Measurements from ENCODE around the gene RIC8A.

Gene RIC8A

DNA sequence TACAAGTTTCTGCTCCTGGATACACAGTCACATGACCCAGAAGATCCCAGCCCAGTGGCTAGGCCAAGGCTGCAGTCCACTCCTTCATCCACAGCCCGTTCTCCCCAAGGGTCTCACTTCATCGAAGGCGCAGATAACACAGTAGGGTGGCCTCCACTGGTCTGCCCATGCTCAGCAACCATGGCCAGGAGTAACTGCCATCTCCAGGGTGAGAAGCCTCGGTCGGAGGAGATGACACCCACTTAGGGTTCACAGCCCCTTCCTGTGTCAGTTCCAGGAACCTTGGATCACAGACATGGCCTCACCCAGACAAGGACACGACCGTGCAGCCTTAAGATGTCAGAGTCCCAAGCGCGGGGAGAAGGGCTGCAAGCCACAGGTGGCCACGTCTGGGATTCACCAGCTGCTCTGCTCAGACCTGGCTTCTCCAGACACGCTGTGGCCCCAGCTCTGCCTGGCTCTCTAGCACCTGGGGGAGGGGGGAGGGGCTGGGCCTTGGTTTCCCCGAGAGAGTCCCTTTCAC, 2.9 kb upstream of the RIC8A start:
- DNase-seq (ENCODE audit: low spot score): no peak

DNA sequence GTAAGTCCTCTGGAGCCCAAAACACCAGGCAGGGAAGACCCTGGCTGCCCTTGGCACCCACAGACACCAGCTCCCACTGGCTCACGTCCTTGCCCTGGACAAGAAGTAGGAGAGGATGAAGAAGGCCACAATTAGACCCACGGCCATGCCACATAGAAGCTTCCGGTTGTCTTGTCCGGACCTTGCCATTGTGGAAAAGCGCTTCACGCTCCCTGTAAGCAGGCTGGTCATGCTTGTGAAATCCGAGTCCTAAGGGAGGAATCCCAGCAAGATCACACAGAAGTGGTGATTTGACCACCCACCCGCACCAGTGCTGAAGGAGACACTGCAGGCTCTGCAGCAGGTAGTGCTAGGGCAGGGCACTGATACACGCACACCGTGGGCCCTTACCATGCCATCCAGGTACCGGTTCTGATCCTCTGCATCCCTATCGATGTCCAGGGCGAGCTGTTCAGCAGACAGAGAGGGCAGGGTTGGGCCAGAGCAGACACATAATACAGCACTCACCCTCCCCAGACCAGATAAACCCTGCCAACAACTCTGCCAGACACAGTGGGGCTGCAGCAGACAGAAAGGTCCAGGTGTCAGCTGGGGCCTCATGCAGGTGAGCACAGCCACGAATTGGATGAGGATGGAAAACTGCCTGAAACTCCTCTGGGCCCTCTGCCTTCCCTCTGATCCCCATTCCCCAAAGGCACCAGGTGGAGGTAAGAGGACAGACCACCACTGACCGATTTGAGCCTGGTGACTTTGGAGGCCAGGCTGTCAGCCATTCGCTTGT, 2.1 kb upstream of the RIC8A start:
- no peak for DNase-seq (ENCODE audit: low spot score)

DNA sequence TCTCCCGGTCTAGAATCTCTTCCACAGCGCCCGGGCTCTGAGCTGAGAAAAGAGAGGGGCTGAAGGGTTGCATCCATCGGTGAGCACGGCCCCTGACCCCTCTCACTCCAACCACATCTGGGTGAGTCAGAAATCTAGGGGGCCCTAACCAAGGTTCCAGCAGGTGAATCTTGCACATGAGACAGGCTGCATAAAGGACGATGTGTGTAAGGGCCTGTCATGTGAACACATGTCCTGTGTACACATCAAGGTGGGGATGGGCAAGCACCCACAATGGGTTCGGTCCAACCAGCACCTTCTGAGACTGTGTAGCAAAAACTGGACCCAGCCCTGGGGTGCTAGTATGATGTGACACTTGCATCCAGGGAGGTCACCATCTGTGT, 1.5 kb upstream of the RIC8A start:
- DNase-seq (ENCODE audit: low spot score): no peak

DNA sequence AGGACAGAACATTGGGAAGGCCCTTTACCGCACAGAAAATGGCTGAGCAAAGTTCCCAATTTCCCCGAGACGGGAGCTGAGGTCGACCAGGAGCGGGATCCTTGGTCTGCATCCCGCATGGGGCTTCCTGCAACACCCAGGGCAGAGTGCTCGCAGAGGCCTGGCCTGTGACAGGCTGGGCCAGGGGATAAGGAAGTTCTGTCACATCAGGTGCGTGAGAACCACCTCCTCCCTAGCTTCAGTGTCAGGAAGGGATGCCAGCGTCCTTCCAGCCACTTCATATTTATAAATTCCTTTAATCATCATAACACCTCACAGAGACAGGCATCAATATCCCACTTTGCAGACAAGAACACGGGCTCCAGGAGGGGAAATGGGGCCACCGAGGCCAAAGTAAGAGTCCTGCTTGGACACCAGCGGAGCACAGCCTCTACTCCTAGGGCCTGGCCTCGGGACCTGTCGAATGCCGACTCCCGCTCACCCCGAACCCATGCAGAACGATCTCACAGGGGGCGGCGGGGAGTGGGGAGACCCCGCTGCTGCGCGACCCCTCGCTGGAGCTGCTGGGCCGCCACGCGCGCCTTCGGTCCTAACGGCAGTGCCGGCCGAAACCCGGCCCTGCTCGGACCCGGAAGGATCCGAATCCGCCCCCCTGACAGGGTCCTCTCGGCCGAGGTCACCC, 841 bp upstream of the RIC8A start:
- DNase-seq (ENCODE audit: low spot score): no peak

DNA sequence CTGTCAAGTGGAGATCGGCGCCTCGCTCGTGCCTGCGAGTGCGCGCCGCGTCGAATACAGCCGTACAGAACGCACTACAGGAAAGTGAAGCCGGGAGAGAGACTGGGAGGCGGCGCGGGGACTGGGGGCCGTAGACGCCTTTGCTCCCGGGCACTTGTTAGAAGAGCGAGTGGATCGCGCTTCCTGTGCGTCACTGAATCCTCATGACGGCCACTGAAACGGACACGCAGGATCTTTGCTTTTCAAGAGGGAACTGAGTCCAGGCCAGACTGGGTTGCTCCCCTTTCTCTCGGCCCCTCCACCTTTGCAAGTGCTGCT, 314 bp downstream of the RIC8A start:
- DNase-seq (ENCODE audit: low spot score): no peak

DNA sequence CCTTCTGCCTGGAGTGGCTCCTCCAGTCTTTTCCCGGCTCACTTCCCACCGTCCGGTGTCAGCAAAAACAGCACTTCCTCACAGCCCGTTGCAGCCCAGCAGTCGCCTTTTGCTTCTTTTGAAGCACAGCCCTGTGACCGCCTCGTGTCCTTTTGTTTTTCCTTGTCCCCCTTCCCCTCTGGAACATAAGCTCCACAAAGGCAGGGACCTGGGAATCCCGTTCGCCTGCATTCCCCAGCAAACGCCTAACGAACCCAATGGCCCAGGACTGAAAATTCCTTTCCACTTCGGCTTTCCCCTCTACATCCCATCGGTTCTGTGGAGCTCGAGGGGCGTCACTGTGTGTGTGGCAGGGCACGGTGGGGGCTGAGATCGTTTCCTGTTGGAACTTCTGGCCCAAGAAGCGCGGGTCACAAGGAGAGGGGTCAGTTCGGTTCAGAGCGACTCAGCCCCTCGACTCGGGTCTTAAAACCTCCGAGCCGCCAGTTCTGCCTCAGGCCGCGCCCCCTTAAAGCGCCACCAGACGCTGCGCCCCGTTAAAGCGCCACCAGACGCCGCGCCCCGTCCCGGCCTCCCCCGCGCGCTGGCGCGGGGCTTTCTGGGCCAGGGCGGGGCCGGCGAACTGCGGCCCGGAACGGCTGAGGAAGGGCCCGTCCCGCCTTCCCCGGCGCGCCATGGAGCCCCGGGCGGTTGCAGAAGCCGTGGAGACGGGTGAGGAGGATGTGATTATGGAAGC, 841 bp downstream of the RIC8A start:
- DNase-seq (ENCODE audit: low spot score): peak; percentile 97

GRCh38 chr11:208917-209260, 1.4 kb downstream of the RIC8A start:
- no peak for DNase-seq (ENCODE audit: low spot score)

DNA sequence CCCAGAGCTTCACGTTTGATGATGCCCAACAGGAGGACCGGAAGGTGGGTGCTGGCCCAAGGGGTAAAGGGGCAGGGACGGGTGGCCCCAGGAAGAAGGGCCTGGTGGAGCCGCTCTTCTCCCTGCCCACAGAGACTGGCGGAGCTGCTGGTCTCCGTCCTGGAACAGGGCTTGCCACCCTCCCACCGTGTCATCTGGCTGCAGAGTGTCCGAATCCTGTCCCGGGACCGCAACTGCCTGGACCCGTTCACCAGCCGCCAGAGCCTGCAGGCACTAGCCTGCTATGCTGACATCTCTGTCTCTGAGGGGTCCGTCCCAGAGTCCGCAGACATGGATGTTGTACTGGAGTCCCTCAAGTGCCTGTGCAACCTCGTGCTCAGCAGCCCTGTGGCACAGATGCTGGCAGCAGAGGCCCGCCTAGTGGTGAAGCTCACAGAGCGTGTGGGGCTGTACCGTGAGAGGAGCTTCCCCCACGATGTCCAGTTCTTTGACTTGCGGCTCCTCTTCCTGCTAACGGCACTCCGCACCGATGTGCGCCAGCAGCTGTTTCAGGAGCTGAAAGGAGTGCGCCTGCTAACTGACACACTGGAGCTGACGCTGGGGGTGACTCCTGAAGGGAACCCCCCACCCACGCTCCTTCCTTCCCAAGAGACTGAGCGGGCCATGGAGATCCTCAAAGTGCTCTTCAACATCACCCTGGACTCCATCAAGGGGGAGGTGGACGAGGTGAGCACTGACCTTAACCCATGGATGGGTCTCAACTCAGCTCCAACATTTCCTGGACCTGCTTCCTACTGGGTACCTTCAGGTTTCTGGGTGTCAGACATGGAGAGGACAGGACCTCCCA, 2.0 kb downstream of the RIC8A start:
- no peak for DNase-seq (ENCODE audit: low spot score)

GRCh38 chr11:210122-210802, 2.8 kb downstream of the RIC8A start:
- no peak for DNase-seq (ENCODE audit: low spot score)

- DNase-seq (ENCODE audit: low spot score): no peak
These were observed 3.3 kb downstream of the RIC8A start for GRCh38 chr11:210803-211180.

- no peak for DNase-seq (ENCODE audit: low spot score)
These were observed 3.8 kb downstream of the RIC8A start for GRCh38 chr11:211295-211694.

DNA sequence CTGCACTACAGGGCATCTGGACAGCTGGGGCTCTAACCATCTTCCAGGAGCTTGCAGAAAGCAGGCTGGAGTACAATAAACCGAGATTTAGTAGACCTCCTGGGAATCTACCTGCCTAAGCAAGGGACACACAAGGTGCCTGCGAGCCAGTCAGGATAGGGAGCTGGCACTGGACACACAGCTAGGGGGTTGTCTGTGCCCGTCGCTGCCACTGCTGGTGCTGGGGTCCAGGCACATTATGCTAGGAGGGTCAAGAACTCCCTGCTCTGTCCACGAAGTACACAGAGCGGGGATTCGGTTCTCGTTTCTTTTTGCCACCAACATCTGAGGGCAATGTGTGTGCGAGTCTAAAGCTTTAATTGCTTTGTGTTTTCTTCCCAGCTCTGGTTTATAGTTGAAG, 4.2 kb downstream of the RIC8A start:
- no peak for DNase-seq (ENCODE audit: low spot score)

GRCh38 chr11:212150-213100, 4.9 kb downstream of the RIC8A start:
- DNase-seq (ENCODE audit: low spot score): no peak

- DNase-seq (ENCODE audit: low spot score): no peak
These were observed 5.6 kb downstream of the RIC8A start for GRCh38 chr11:213111-213510.

DNA sequence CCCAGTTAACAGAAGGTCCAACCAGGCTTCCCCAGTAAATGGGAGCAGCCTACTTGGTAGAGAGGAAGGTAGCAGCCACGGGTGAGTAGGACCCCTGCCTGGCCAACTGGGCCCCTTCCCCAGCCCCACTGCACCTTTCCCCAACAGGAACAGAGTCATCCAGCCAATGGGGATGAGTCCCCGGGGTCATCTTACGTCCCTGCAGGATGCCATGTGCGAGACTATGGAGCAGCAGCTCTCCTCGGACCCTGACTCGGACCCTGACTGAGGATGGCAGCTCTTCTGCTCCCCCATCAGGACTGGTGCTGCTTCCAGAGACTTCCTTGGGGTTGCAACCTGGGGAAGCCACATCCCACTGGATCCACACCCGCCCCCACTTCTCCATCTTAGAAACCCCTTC, 6.6 kb downstream of the RIC8A start:
- no peak for DNase-seq (ENCODE audit: low spot score)

DNA sequence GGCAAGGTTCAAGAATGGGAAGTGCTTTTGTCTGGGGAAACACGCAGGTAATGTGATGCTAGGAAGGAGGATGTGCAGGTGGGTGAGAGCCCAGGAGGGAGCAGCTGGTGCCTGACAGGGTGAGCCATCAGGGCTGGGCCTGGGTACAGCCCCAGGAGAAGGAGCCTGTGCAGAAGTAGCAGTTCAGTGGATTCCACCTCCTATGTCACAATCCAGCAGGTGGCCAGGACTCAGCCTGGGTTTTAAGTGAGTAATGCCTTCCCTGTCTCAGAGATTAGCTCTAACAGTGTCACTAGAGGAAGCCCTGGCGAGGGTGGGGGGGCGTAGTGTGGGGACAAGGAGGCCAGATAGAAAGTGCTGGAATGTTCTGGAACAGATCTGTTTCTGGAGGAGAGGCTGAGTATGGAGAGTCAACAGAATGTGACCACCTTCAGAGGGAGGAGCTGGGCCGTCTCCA, 8.1 kb downstream of the RIC8A start:
- no peak for DNase-seq (ENCODE audit: low spot score)

- DNase-seq (ENCODE audit: low spot score): no peak
These were observed 8.8 kb downstream of the RIC8A start for GRCh38 chr11:216081-216974.

DNA sequence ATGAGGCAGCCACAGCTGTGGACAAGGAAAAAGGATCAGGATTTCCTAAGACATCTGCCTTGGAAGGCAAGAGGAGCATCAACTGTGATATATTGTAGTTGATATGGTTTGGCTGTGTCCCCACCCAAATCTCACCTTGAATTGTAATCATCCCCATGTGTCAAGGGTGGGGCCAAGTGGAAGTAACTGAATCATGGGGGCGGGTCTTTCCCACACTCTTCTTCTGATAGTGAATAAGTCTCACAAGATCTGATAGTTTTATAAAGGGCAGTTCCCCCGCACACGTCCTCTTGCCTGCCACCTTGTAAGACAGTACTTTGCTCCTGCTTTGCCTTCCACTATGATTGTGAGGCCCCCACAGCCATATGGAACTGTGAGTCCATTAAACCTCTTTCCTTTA, 10.2 kb downstream of the RIC8A start:
- no peak for DNase-seq (ENCODE audit: low spot score)

- no peak for DNase-seq (ENCODE audit: low spot score)
These were observed 11.5 kb downstream of the RIC8A start for GRCh38 chr11:218815-219593.

Measured in iPS-NIHi11 (cell line).